Glutamatergic neuron (in vitro differentiated cells): ENCODE measurements around the gene CNOT6L. TPM values are rescaled to one million over a fixed set of nuclear protein-coding genes. Genes with fewer than 3 reads are reported as not detected.

Source experiments
- DNase-seq: peaks from one replicate; pipeline ENCODE4 v3.0.0; 2022
- H3K27ac Mint-ChIP-seq: one replicate; pipeline ENCODE4 v1.8.0; 2020; ENCODE audit warnings: mild to moderate bottlenecking, mixed read lengths, inconsistent platforms; ENCODE audit not compliant: unreplicated experiment
- H3K27me3 Mint-ChIP-seq: one replicate; pipeline ENCODE4 v1.8.0; 2020; ENCODE audit warnings: mild to moderate bottlenecking, moderate library complexity, mixed read lengths, inconsistent platforms; ENCODE audit not compliant: unreplicated experiment
- H3K36me3 Mint-ChIP-seq: one replicate; pipeline ENCODE4 v1.8.0; 2020; ENCODE audit warnings: mild to moderate bottlenecking, mixed read lengths, inconsistent platforms; ENCODE audit not compliant: unreplicated experiment
- H3K4me1 Mint-ChIP-seq: one replicate; pipeline ENCODE4 v1.8.0; 2020; ENCODE audit warnings: mild to moderate bottlenecking, low read depth, mixed read lengths, inconsistent platforms; ENCODE audit not compliant: unreplicated experiment
- H3K4me3 Mint-ChIP-seq: one replicate; pipeline ENCODE4 v1.8.0; 2020; ENCODE audit warnings: mild to moderate bottlenecking, mixed read lengths, inconsistent platforms; ENCODE audit not compliant: unreplicated experiment
- H3K9me3 Mint-ChIP-seq: one replicate; pipeline ENCODE4 v1.8.0; 2020; ENCODE audit warnings: mild to moderate bottlenecking, moderate library complexity, mixed read lengths, inconsistent platforms; ENCODE audit not compliant: unreplicated experiment
- total RNA-seq: library from RNA; stranded (reverse); fragmentation: NEBNext Ultra II Directional; extraction: Animal tissue kit (Norgen Biotek cat#: 25700); gene quantifications from one replicate; pipeline ENCODE4 v1.2.1, GENCODE V29; 2021; ENCODE audit not compliant: unreplicated experiment
- TF ChIP-seq, protein P1 (sequence below): fragments of 200-600 bp; sonication (generic); IDR thresholded peaks from one replicate; pipeline ENCODE4 v1.5.0; 2021; ENCODE audit not compliant: partially characterized antibody, unreplicated experiment

The CNOT6L gene
- total RNA-seq, 1 donor from 2014 or later: 11.9 TPM

- Mint-ChIP-seq H3K27ac (no peak overlapping the region), H3K36me3 (no peaks in the 10 kb centered on the region), H3K9me3 (no peaks in the 10 kb centered on the region), H3K4me1 (no peaks in the 10 kb centered on the region), H3K4me3 (no peak overlapping the region), H3K27me3 (no peaks in the 10 kb centered on the region)
- no peak for DNase-seq
- TF ChIP-seq, protein P1, sequence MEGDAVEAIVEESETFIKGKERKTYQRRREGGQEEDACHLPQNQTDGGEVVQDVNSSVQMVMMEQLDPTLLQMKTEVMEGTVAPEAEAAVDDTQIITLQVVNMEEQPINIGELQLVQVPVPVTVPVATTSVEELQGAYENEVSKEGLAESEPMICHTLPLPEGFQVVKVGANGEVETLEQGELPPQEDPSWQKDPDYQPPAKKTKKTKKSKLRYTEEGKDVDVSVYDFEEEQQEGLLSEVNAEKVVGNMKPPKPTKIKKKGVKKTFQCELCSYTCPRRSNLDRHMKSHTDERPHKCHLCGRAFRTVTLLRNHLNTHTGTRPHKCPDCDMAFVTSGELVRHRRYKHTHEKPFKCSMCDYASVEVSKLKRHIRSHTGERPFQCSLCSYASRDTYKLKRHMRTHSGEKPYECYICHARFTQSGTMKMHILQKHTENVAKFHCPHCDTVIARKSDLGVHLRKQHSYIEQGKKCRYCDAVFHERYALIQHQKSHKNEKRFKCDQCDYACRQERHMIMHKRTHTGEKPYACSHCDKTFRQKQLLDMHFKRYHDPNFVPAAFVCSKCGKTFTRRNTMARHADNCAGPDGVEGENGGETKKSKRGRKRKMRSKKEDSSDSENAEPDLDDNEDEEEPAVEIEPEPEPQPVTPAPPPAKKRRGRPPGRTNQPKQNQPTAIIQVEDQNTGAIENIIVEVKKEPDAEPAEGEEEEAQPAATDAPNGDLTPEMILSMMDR: no peak
These were observed 41.9 kb downstream of the CNOT6L start for GRCh38 chr4:77777135-77777807.

- TF ChIP-seq, protein P1: no peak
- no peaks in the 10 kb centered on the region for H3K36me3 Mint-ChIP-seq
- no peak overlapping the region for H3K4me3 Mint-ChIP-seq
- H3K27me3 Mint-ChIP-seq: no peaks in the 10 kb centered on the region
- no peak overlapping the region for H3K27ac Mint-ChIP-seq
- no peaks in the 10 kb centered on the region for H3K4me1 Mint-ChIP-seq
- no peaks in the 10 kb centered on the region for H3K9me3 Mint-ChIP-seq
- no peak for DNase-seq
These were observed 42.7 kb downstream of the CNOT6L start for GRCh38 chr4:77776182-77777134.

DNA sequence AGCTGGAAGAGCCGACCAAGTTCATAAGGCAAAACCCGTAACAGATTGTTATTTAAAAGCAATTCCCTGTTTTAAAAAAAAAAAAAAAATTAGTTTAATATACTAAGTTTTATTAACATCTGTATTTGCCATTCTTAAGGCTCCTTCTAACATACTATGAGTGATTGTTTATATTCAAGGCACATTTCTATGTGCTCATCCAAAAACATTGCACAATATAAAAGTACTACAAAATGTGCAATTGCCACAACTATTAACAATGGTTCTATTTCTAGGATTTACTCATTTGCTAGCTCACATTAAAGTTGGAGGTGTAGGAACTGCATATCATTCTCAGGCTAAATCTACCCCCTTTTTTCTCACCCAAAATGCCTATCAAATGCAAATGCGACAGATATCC lies 46.1 kb downstream of the CNOT6L start:
- Mint-ChIP-seq H3K4me3 (no peak overlapping the region), H3K9me3 (no peaks in the 10 kb centered on the region), H3K36me3 (no peaks in the 10 kb centered on the region), H3K27ac (no peak overlapping the region), H3K4me1 (no peaks in the 10 kb centered on the region), H3K27me3 (no peaks in the 10 kb centered on the region)
- no peak for DNase-seq
- TF ChIP-seq, protein P1: no peak

GRCh38 chr4:77771566-77771965 lies 47.6 kb downstream of the CNOT6L start:
- Mint-ChIP-seq H3K9me3 (no peaks in the 10 kb centered on the region), H3K4me3 (no peak overlapping the region), H3K4me1 (no peaks in the 10 kb centered on the region), H3K27me3 (no peaks in the 10 kb centered on the region), H3K27ac (no peak overlapping the region), H3K36me3 (no peaks in the 10 kb centered on the region)
- no peak for DNase-seq
- TF ChIP-seq, protein P1: no peak

DNA sequence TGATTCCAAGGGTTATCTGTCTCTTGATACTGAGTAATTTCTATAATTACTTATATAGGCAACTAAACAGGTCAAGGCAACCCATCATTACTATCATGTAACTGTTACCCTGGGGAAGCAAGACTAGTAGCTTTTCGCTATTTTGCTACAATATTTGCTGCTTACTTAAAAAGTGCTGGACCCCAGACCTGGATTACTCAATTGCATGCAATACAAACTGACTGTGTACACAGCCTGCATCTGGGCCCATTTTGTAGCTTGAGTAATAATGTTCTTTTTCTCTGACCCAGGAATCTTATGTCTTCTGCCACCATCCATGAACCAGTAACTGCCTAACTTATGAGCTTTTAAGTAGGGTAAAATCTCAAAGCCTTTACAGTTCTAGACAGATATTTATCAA lies 53.4 kb downstream of the CNOT6L start:
- Mint-ChIP-seq H3K4me3 (no peak overlapping the region), H3K36me3 (peaks cover 6% of the 10 kb centered on the region), H3K27me3 (no peaks in the 10 kb centered on the region), H3K4me1 (no peaks in the 10 kb centered on the region), H3K9me3 (no peaks in the 10 kb centered on the region), H3K27ac (no peak overlapping the region)
- TF ChIP-seq, protein P1: no peak
- DNase-seq: no peak
